GM10248 (cell line): ENCODE data around the gene GLI1.

ENCODE experiments used
- CTCF ChIA-PET: fragments of 300-600 bp; sonication (Branson Sonifier 250); formaldehyde crosslinking; extraction: SDS; loops from one replicate; lab custom pipeline; 2021; ENCODE audit warnings: antibody characterized with exemption; lab: Yijun Ruan, JAX
- POLR2A ChIA-PET: fragments of 350-650 bp; sonication (Branson Sonifier 250); formaldehyde crosslinking; extraction: SDS; loops from one replicate; lab custom pipeline; 2020; ENCODE audit warnings: antibody characterized with exemption; lab: Yijun Ruan, JAX
- DNase-seq: peaks from one replicate; pipeline ENCODE4 v3.0.0; 2012; ENCODE audit errors: extremely low spot score
- TF ChIP-seq, protein P1 (sequence below): IDR thresholded peaks from 2 replicates; pipeline ENCODE4 v1.5.1; 2012; ENCODE audit warnings: mild to moderate bottlenecking, low read depth; ENCODE audit errors: extremely low read depth, missing control alignments, control extremely low read depth

Gene GLI1

DNA sequence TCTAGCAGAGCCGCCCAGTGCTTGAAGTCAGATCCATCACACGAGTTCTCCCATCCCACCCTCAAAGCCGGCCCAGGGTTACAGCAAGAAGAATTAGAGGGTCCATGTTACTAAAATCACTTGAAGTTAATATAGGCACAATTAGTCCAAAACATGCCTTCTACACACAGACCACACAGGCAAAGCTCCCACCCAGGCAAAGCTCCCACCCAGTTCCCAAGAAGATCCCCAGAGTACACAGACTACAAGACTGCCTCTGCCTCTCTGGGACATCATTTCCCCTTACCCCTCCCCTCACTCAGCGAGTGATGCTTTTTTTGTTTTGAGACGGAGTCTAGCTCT, 3.3 kb downstream of the GLI1 start:
- ChIA-PET CTCF (interaction anchor here (0.7 to 9.5 kb wide), 21 partner anchors 9 to 248 kb away, joined by 3 to 171 read pairs (median 4); partner anchors contain the start of genes ARHGAP9, B4GALNT1, INHBC and INHBE), POLR2A (no interaction called here)
- no peak for DNase-seq
- TF ChIP-seq, protein P1, sequence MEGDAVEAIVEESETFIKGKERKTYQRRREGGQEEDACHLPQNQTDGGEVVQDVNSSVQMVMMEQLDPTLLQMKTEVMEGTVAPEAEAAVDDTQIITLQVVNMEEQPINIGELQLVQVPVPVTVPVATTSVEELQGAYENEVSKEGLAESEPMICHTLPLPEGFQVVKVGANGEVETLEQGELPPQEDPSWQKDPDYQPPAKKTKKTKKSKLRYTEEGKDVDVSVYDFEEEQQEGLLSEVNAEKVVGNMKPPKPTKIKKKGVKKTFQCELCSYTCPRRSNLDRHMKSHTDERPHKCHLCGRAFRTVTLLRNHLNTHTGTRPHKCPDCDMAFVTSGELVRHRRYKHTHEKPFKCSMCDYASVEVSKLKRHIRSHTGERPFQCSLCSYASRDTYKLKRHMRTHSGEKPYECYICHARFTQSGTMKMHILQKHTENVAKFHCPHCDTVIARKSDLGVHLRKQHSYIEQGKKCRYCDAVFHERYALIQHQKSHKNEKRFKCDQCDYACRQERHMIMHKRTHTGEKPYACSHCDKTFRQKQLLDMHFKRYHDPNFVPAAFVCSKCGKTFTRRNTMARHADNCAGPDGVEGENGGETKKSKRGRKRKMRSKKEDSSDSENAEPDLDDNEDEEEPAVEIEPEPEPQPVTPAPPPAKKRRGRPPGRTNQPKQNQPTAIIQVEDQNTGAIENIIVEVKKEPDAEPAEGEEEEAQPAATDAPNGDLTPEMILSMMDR = no peak

- CTCF ChIA-PET = interaction anchor here (1.1 to 9.5 kb wide), 4 partner anchors 11 to 22 kb away, joined by 3 to 171 read pairs (median 33); partner anchors contain the start of genes ARHGAP9 and INHBE
- TF ChIP-seq, protein P1 = no peak
- POLR2A ChIA-PET = interaction anchor here (0.6 kb wide), 1 partner anchor 16 kb away, joined by 3 read pairs; no protein-coding TSS in a partner anchor
- DNase-seq = no peak
These were observed 5.0 kb downstream of the GLI1 start for GRCh38 chr12:57464569-57464968.

GRCh38 chr12:57465030-57465746, 5.6 kb downstream of the GLI1 start:
- no peak for DNase-seq
- ChIA-PET POLR2A (interaction anchor here (0.5 to 1.0 kb wide), 4 partner anchors 9 to 1437 kb away, joined by 3 to 7 read pairs (median 3); partner anchors contain the start of gene DDIT3), CTCF (interaction anchor here (1.2 to 9.5 kb wide), 7 partner anchors 10 to 222 kb away, joined by 3 to 171 read pairs (median 5); partner anchors contain the start of genes ARHGAP9 and INHBE)
- TF ChIP-seq, protein P1 = no peak

GRCh38 chr12:57465747-57466505, 6.3 kb downstream of the GLI1 start:
- CTCF ChIA-PET = interaction anchor here (1.2 to 9.5 kb wide), 7 partner anchors 10 to 223 kb away, joined by 3 to 171 read pairs (median 5); partner anchors contain the start of genes ARHGAP9 and INHBE
- POLR2A ChIA-PET = interaction anchor here (0.5 to 1.0 kb wide), 3 partner anchors 8 to 1437 kb away, joined by 3 to 7 read pairs (median 3); partner anchors contain the start of gene DDIT3

DNA sequence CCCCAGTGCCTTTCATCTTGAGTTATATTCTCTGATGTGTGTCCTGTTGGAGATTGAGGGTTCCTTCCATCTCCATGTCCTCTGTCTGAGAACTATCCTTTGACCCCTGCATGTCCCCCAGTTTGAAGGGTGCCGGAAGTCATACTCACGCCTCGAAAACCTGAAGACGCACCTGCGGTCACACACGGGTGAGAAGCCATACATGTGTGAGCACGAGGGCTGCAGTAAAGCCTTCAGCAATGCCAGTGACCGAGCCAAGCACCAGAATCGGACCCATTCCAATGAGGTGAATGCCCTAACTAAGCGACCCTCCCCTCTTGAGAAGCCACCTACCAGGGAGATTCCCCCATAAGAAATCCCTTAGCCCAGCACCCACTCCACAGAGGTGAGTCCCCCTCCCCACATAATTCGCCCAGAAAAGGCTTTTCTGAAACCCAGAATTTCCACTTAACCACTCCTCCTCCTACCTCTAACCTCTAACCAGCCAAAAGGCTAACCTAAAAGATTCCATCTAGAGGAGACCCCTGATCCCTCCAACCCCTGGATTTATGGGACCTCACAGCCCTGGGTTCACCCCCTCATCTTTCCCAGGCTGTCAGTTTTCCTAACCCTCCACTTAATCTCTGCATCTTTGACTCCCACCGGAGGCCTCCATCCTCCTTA, 7.8 kb downstream of the GLI1 start:
- ChIA-PET POLR2A (no interaction called here), CTCF (interaction anchor here (1.5 to 9.5 kb wide), 2 partner anchors 9 to 11 kb away, joined by 5 to 171 read pairs; partner anchors contain the start of gene ARHGAP9)
- DNase-seq = no peak
- TF ChIP-seq, protein P1 = no peak

More at GRCh38 chr12:57465747-57466505, 6.3 kb downstream of the GLI1 start:
- no peak for DNase-seq
- TF ChIP-seq, protein P1 = no peak
